ENCODE results near the gene LTBP2.

LTBP2 gene

DNA sequence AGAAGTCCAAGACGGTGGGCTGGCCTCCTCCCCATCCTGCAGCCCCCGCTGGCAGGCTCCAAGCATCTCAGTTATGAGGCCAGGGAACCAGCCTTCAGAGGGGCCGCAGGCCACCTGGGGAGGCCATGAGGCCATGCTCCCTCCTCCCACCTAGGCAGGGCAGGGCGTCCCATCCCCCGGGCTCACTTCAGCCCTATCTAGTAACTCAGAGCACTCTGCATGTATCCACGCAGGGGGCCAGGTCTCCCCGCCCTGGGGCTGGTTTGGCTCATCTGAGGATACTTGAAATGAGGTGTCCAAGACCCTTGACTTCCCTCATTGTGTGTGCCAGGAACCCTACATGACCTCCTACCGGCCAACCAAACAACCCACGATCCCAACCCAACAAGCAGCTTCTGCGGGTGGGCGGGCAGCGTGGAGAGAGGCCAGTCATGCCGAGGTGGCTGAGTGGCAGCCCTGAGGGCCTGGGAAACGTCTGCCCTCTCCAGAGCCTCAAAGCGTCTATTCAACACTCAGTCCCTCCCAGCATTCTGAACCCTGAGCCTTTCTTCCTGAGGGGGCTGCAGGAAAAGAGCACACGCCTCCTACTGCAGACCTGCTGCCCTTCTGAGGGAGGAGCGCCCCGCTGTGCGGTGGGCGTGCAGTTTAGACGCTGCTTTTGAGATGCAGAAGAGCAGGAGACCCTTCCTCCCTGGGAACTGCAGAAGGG, 101.7 kb downstream of the LTBP2 start:
- in situ Hi-C loops (cut with MboI; ENCODE audit: low sequenced_read_pairs), result no loop called here

DNA sequence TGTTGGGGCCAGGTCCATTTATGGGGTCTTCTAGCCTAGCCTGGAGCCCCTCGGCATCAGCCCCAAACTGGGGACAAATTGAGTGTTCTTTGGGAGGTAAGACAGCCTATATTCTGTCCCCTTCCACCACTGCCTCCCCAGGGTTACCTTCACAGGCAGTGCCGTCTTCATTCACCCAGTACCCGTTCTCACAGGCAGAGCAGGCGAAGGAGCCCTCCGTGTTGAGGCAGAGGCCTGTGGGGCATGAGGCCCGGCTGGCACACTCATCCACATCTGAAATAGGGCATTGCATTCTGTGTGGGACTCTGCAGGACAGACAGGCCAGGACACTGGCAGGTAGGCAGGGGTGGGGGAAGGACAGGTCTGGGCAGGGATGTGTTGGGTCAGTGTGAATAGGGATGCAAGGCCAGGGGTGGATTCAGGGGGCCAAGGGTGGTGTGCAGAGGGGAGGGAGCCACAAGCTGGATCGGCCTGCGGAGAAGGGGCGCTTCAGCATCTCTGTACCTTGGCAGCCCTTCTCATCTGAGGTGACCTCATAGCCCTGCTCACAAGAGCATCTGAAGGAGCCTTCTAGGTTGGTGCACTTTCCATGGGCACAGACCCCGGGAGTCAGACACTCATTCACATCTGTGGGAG, 102.3 kb downstream of the LTBP2 start:
- in situ Hi-C loops (cut with MboI; ENCODE audit: low sequenced_read_pairs), result no loop called here

DNA sequence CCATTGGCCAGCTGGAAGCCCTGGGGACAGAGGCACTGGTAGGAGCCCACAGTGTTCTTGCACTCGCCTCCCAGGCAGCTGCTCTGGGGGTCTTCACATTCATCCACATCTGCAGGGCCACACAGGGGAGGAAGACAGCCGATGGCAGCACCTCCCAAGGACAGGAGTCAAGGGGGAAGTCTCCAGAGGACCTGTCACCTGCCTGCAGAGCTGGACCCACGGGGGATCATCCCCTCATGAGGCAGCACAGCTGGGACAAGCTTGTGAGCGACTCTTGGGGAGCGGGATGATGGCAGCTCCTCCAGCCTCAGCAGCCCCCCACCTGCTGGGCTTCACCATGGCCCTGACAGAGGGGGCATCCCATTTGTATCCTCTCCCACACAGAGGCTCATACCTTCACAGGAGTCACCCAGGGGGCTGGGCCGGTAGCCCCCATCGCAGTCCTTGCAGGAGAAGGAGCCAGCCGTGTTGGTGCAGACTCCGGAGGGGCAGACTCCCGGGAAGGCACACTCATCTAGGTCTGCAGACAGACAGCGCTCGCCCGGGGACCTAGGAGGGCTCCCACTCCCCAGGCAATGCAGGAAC, 103.1 kb downstream of the LTBP2 start:
- in situ Hi-C loops (cut with MboI; ENCODE audit: low sequenced_read_pairs), result no loop called here

DNA sequence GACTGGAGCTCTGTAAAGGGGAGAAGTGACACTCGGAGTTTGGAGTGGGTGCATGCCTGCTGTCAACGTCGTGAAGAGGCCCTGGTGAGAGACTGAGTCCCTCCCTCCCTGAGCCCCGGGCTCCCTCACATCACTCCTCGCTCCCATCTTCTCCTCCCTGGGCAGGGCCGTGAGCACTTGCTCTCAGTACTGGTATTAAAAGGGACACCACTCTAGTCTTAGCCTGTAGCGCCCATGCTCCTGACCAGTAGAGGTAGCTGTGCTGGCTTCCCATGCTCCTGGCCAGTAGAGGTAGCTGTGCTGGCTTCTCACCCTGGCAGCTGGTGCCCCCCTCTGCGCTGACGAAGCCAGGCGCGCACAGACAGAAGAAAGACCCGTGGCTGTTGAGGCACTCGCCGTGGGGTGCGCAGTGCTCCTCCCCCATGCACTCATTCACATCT, 103.7 kb downstream of the LTBP2 start:
- in situ Hi-C loops (cut with MboI; ENCODE audit: low sequenced_read_pairs), result no loop called here

DNA sequence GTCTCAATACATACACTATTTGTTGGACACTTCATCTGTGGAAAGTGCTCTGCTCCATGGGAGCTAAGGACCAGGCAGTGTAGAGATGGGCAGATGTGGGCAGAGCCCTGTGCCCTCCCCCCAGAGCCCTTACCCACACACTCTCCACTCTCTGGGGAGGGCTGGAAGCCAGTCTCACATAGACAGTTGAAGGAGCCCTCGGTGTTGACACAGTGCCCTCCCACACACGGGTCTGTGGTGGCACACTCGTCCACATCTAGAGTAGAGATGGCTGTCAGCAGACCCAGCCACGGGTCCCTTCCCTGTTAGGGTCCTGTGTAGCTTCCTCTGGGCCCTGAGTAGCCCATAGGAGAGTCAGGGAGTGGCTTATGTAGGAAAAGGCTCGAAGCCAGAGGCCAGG, 104.2 kb downstream of the LTBP2 start:
- in situ Hi-C loops (cut with MboI; ENCODE audit: low sequenced_read_pairs), result no loop called here

DNA sequence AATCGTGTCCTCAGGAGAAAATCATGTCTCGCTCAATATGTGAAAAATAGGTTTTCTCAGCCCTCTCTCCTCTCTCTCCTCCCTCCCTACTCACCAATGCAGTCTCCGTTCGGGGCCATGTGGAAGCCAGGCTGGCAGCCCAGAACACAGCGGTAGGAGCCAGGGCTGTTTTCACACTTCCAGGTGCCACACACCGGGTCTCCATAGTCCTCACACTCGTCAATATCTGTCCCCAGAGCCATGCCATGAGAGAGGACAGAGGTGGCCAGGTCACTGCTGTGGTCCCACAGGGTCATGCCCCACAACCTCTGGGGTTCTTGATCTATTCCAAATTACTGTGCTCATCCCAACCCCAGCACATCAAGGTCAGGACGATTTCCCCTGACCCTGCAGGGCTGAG, 105.0 kb downstream of the LTBP2 start:
- in situ Hi-C loops (cut with MboI; ENCODE audit: low sequenced_read_pairs), result no loop called here

DNA sequence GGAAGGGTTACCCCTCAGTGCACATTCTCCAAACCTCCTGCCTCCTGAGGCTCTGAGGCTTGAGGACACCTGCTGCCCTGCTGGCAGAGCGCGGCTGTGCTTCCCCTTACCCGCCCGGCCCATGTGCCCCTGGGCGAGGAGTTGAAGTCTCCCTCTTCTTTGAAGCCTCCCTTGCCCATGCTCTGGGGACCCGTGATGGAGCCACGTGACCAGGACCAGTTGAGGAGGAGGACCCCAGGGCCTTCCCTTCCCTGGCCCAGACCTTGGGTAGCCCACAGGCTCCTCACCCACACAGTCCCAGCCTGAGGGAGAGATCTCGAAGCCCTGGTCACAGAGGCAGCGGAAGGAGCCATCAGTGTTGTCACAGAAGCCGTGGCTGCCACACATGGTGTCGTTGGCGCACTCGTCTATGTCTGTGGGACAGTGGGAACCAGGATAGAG, 105.6 kb downstream of the LTBP2 start:
- in situ Hi-C loops (cut with MboI; ENCODE audit: low sequenced_read_pairs), result no loop called here

DNA sequence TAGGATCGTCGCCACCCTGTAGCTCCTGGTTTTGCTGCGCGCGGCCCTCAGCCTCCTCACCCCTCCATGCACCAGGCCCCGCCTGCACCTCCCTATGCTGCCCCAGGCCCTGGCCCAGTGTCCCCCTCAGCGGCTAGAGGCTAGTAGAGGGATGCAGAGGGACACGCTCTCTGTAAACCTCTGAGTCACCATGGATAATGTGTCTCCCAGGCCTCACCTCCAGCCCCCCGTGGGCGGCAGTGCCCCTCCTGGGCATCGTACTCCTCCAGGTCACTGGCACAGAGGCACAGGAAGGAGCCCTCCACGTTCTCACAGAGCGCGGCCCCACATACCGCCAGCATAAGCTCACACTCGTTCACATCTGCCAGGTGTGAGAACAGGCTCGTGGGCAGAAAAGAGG, 106.2 kb downstream of the LTBP2 start:
- in situ Hi-C loops (cut with MboI; ENCODE audit: low sequenced_read_pairs), result no loop called here

DNA sequence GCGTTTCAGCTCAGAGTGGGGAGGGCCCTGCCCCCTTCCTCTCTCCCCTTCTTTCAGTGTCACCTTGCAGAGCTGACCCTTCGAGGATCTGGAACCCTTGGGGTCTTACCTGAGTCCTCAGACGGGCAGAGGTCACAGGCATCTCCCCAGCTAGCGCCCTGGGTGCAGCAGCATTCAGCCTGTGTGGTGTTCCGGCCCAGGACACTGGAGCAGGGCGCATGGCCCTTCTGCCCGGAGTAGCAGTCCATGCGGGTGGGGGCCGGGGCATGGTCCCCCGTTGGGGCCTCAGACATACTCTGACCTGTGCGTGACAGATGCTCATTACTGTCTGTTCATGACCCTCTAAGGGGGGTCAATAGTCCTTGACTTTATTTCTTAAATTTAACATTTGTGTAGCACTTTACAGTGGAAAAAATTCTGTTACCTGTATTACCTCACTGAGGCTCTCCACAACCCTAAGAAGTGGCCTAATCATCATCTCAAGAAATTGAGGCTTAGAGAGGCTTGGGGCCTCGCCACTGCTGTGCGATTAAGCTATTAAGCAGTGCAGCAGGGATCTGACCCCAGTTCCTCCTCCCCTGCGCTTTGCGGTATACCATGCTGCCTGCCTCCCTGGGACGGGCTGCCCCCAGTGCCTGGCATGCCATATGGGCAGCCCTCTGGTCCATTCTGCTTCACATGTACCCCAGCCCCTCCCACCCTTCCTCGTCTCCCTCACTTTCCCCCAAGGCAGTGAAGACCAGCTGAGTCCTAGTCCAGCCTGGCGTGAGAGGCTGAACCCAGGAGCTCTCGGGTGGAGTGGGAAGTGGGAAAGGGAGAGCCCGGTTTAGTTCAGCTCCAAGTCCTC, 106.9 kb downstream of the LTBP2 start:
- in situ Hi-C loops (cut with MboI; ENCODE audit: low sequenced_read_pairs), result no loop called here

DNA sequence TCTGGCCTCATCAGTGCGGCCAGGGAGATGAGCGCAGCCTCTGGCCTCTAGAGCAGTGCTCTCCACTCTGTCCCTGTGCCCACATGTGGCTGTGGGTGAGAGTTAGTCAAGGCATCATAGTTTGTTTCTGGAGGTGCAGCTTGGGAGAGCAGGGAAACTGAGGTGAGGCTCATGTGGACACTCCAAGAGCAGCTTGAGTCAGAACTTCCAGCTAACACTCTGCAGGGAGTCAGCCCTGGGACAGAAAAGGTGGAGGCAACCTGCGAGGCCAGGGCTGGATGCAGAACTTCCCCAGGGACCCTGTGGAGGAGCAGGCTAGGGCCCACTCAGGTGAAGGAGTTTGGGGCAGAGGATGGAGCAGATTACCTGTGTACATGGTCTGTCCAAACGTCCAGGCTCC, 107.6 kb downstream of the LTBP2 start:
- in situ Hi-C loops (cut with MboI; ENCODE audit: low sequenced_read_pairs), result no loop called here

DNA sequence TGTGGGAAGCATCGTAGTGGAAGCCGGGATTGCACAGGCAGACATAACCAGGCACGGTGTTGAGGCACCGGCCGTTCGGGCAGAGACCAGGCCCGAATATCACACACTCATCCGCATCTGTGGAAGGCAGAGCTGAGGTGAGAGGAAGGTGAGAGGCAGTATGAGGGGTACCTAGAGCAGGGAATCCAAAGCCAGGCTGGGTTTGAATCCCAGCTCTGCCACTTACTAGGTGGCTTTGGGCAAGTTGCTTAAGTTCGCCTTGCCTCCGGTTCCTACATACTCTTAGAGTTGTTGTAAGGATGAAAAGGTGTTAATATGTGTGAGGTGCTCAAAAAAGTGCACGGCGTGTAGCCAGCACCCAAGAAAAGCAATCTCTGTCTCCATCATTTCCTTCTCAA, 108.1 kb downstream of the LTBP2 start:
- in situ Hi-C loops (cut with MboI; ENCODE audit: low sequenced_read_pairs), result no loop called here

DNA sequence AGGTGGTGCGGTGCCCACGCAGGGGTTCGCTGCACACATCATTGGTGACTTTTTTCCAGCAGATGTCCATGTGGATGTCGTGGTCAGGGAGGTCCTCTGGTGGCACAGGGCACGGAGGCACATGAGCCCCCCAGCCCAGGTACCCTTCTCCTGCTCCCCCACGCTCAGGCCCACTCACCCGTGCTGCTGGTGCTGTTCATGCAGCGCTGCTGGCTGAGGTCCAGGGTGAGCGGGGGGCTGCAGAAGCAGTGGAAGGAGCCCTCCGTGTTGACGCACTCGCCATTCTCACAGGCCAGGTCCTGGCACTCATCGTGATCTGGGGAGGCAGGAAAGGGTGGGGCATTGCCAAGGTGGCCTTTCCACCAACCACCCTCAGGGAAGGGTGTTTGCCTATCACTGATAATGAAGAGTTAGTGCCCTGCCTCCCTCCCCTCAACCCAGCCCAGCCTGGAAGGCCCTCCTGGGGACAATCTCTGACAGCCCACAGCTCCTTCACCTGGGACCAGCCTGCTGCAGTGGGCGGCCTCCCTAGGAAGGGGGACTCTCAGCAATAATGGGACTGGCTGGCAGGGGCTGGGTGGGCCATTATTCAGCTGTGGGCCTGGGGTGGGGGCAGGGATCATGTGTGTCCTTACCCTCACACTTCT, 108.6 kb downstream of the LTBP2 start:
- in situ Hi-C loops (cut with MboI; ENCODE audit: low sequenced_read_pairs), result no loop called here

DNA sequence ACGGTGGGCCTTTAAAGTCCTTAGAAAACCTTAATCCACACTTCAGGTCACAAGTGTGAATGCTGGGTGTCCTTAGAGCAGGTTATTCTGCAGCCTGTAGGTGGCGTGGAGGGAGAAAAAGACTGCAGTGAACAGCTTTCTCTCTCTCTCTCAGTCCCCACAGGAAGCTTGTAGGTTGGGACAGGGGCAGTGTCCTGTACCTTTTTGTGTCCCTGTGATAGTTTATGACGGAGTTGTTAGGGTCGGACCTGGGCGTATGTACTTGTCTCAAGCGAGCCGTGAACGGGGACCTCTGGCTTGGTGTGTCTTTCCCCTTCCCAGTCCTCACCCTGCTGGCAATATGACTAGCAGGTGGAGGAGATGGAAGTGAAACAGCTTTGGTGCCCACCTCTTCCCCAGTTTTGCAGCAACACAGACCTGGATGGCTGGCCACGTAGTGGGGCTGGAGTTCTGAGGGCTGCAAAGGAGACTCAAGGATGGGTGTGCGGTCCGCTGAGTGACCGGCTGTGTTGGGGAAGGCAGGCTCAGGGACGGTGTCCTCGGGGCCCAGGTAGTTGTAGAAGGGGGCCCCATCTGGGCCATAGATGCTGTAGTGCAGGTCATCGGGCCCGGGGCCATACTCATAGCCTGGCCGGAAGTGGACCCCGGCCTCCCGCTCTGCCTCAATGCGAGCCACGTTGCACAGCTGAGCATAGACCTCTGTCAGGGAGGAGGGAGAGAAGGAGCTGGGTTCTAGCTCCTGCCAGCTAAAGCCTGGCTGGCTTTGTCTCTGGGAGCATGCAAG, 109.6 kb downstream of the LTBP2 start:
- in situ Hi-C loops (cut with MboI; ENCODE audit: low sequenced_read_pairs), result no loop called here

DNA sequence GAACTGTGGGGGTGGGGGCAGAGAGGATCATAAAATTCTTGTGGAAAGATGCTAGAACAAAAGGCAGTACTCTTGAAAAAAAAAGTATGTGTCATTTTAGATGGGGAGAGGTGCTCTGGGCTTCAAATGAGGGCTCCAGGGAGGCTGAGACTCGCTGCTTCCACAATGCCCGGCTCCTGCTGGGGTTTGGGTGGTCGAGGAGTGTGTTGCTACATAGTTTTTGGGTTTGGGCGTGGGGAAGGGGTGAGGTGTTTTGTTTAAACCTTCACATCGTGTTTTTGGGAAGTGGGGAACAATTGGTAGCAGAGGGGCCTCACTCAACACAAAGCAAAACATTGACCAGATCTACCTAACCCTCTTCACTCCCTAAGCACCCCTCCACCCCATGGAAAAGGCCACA, 110.3 kb downstream of the LTBP2 start:
- in situ Hi-C loops (cut with MboI; ENCODE audit: low sequenced_read_pairs), result no loop called here

DNA sequence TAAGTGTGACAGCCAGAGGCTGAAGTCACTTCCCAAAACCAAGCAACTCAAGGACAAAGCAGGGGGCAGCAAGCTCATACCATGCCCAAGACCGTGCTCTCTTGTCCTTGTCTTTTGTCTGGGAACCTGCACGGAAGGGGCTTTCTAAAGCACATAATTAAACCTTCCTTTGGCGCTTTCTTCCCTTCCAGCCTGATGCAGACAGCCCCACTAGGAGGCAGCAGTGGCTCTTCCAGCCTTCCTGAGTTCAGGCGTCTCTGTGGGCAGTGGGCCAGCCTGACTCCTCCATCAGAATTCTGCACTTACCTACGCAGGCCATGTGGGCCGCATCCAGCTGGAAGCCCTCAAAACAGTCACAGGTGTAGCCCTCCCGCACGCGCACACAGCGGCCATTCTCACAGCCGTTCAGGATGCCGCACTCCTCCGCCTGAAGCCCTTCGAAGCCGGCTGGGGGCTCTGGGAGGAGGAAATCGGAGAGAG, 110.9 kb downstream of the LTBP2 start:
- in situ Hi-C loops (cut with MboI; ENCODE audit: low sequenced_read_pairs), result no loop called here

DNA sequence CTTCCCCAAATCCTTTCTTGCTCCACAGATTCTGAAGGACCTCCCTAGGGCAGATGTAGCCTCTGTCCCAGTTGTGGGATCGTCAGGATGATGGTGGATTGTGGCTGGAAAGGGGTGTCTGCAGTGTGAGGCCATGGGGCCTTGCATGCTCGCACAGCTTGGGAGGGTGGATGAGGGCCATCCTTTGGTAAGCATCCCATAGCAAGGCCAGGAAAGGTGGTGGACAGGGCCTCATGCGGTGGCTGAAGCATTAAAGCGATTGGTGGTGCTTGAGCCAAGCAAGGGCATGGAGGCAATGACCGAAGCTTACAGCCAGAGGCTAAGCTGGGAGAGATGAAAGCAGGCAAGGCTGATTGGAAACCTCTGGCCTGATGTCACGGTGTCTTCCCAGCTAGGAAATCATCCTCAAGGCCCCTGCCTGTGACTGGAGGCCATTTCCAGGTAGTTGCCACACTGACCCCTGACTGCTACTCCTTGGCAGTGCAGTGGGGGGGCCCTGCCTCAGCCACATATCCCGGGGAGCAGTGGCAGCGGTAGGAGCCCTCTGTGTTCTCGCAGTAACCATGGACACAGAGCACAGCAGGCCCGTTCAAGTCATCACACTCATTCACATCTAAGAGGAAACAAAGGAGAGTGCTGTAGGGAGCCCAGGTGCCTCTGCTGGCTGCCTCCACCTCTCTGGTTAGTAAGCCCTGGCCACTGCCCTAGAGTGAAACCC, 111.5 kb downstream of the LTBP2 start:
- in situ Hi-C loops (cut with MboI; ENCODE audit: low sequenced_read_pairs), result no loop called here

DNA sequence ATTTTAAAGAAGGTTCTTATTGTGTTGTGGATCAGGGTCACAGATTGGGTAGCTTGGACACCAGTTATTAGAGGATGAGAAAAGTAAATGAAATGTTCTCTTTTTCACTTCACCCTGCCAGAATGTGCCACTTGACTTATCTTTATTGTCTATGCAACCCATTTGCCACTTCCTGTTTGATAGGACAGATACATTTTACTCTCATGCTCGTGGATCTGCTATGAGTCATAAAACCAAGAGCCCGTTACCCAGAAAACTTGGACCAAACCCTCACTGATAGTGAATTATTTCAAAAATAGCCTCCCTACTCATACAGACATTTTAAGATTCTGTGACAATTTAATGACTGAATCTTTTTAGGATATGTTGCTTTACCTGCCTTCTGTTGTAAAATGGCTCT, 116.7 kb downstream of the LTBP2 start:
- in situ Hi-C loops (cut with MboI; ENCODE audit: low sequenced_read_pairs), result no loop called here

DNA sequence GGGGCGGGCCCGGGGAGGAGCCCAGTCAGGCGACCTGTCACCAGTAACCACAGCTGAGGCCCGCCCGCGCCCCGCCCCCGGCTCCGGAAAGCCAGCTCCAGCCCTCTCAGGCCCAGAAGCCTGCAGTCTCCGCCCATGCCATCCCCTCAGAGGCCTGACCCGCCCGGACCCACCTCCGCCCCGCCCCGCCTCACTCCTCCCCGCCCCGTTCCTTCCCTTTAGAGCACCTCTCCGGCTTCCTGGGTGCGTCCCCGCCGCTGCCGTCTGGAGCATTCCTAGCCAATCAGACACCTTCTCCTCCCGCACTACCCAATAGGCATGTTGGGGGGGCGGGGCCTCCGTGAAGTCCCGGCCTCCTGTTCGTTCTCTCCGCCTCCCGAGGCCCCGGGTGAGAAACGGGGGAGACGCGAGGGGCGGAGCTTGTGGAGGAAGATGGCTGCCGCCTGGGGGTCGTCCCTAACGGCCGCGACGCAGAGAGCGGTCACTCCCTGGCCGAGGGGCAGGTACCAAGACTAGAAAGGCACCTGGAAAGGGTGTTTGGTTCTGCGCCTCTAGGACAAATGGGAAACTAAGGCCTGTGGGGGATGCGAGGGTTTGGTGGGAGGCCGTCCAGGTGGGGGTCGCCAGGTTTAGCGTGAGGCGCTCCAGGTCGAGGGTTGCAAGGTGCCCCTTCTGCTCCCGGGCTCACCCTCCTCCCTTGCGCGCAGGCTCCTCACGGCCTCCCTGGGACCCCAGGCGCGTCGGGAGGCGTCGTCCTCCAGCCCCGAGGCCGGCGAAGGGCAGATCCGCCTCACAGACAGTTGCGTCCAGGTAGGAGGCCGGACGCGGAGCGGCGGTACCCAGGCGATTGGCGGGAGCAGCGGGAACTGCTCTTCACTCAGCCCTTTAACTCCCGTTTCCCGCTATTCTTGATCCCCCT, 118.4 kb downstream of the LTBP2 start, which contains the start of gene ISCA2:
Gene ISCA2, plus strand, starts transcription at position 423 of the 919 bp plus-strand sequence. Its CDS starts 10 bp downstream, at position 433.
- in situ Hi-C loops (cut with MboI; ENCODE audit: low sequenced_read_pairs), result no loop called here
